Activated CD4-positive, alpha-beta T cell treated with anti-CD3 and anti-CD28 coated beads, Interleukin-2, Interleukin-6, amounts not matched to agents 100 ng/mL and 50 ng/mL, durations not matched to agents 16 hours and 8 hours (primary cell): ENCODE data around the gene RPH3AL.
"Not testable (repeated sequence)": the region's sequence is repeated elsewhere in the genome, so short reads cannot be mapped to it uniquely, and the experiment has no call there.

Source experiments
- DNase-seq: peaks from one replicate; pipeline ENCODE4 v3.0.0-alpha.2; 2020

RPH3AL gene

DNA sequence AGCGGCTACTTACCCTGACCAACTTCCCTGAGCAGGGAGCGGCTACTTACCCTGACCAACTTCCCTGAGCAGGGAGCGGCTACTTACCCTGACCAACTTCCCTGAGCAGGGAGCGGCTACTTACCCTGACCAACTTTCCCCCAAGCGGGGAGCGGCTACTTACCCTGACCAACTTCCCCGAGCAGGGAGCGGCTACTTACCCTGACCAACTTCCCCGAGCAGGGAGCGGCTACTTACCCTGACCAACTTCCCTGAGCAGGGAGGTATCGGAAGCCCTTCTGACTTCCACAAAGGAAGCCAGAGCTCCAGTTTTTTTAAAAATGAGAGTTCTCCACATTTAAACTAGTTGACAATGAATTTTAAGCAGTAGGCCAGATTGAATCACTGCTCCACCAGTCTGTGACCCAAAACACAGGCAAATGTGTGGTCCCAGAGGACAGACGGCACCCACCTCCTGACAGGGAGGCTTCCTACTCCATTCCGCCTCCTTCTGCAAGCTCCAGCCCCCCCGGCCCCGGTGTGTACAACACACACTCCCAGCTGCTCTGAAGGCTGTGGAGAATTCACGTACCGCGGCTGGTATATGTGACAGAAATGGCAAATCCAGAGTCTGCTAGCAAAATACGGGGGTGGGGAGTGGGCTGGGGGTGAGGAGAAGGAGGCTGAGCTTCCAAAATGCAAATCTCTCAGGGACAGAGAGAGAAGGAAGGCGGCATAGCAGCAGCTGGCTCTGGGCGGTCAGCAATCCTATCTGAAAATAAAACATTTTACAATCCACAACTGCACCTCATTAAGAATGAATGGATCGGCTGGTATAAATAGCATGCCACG, 118.2 kb downstream of the RPH3AL start:
- not testable (repeated sequence) for DNase-seq

DNA sequence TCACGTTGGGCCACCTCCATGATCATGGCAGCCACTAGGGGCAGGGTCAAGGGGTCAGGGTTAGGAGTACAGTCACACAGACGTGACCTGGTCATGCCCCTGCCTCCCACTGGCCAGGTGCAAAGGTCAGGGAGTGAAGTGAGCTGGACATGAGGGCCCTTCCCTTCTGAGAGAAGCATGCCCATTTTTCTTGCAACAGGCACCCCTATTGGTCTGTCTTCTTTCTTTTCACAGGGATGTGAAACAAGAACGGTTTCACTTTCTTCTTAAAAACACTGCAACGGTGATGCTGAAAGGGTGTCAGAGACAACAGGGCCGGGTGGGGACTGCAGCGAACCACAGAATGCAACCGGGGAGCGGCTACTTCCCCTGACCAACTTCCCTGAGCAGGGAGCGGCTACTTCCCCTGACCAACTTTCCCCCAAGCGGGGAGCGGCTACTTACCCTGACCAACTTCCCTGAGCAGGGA, 119.1 kb downstream of the RPH3AL start:
- no peak for DNase-seq

DNA sequence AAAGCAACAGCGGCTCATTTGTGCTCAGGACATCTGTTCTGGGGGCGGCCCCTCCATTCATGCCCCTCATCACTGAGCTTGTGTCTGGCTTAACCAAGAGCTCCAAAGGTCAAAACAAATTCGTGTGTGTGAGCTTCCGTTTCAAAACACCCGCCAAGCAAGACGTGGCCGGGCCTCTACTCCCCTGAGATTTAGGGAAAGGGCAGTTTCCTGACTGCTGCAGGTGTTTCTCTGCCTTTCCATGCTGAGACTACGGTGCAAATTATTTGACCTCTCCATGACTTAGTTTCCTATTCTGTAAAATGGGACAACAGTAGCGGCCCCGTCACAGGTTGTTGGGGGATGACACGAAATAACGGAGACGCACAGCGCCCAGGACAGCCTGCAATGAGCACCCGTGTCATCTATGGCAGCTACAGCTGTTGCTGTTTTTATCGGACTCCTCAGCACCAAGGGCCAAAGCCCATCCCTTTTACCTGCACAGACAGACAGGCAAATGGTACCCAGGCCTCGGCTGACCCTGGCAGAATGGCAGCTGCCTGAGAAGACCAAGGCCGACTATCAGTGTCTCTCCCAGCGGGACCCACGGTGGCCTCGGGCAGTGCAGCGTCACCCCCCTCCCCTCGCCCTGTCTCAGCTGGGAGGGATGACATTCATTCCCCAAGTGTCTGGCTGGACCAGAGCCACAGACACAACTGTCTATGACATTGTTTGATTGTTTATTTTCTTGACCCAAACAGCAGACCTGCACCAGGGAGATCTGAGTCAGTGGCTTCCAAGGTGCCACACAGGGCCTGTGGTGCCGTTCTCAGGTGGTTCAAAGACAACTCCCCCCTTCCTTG, 120.4 kb downstream of the RPH3AL start:
- no peak for DNase-seq

DNA sequence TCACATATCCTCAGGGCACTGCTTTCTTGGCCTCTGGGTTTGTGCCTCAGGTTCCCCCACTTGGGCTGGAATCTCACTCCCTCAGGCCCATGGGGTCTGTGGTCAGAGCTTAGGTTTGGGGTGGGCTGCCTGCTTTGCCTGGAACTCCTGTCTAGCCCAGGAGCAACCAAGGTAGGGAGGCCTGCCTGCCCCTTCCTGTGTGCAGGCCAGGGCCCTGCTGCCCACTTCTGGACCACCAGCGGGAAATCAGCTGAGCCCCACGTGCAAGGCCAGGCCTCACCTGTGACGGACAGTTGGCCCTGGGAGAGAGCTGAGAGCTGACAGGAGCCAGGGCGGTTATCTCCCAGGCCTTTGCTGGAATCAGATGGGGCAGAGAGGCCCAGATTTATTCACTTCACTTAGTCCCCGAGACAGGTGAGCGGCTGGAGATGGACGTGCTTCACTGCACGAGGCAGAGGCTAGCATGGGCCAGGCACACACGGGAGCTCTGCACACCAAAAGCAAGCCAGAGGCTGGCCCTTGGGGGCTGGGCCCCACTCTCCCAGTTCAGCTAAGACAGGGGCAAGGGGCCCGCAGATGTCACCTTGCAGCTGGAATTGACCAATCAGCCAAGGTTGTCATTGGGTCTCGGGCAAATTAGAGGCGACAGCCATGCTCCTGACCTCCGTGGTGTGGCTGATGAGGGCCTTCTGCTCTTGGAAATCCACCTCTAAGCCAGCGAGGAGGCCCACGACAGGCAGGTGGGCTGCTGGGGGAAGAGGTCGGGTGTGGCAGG, 121.2 kb downstream of the RPH3AL start:
- no peak for DNase-seq

DNA sequence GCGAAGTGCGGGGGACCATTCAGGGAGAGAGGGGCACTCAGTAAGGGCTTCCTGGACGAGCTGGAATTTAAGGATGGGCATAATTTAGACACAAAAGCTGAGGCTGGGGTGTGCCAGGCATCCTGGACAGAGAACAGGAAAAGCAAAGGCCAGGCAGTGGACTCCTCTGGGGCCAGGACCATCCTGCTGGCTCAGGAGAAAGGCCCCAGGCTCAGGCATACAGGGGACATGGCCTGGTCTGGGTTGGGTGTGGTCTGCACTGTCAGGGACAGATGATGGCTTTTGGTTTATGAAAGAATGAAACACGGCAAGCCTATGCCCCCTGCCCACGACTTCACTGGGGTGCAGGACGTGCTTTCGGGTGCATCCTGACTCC, 122.2 kb downstream of the RPH3AL start:
- DNase-seq: no peak

GRCh38 chr17:229709-230394, 122.8 kb downstream of the RPH3AL start:
- no peak for DNase-seq

DNA sequence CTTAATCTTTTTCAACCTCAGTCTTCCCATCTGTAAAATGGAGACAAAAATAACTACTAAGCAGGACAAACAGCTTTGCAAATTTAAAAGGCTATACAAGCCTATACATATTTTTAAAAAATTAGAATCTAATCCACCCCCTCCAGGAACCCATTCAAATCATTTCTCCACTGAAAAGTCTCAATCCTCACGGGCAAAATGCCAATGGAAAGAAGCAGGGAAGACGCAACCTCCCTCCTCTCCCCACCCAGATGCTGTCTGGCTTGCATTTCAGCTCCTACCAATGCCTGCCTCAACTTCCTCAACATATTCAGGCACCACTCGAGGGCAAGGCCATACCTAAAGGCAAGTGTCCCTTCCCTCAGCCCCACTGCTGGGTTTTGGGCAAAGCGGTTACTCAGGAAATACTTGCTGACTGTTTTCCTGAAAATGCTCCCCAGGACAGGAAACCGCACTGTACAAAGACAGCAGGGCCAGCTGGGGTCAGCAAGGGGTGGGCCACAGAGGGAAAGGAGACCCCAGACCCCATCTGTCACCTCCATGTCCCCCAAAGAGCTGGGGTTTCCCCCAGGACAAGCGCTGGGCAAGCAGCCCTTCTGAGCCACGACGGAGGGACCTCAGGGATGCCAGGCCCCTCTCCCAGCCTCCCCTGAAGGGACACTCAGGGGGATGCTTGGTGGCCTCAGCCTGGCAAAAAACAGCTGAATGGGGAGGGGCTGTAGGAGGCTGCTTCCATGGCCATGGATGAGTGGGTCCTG, 123.5 kb downstream of the RPH3AL start:
- no peak for DNase-seq

- no peak for DNase-seq
Observed at GRCh38 chr17:227946-228615, 124.5 kb downstream of the RPH3AL start.

- DNase-seq: no peak
Observed at GRCh38 chr17:227078-227945, 125.3 kb downstream of the RPH3AL start.

- no peak for DNase-seq
Observed at GRCh38 chr17:226108-227077, 126.2 kb downstream of the RPH3AL start.

- DNase-seq: no peak
Observed at GRCh38 chr17:225551-225950, 127.1 kb downstream of the RPH3AL start.

- not testable (repeated sequence) for DNase-seq
Observed at GRCh38 chr17:224576-224975, 128.0 kb downstream of the RPH3AL start.

GRCh38 chr17:223723-224471, 128.7 kb downstream of the RPH3AL start:
- no peak for DNase-seq

DNA sequence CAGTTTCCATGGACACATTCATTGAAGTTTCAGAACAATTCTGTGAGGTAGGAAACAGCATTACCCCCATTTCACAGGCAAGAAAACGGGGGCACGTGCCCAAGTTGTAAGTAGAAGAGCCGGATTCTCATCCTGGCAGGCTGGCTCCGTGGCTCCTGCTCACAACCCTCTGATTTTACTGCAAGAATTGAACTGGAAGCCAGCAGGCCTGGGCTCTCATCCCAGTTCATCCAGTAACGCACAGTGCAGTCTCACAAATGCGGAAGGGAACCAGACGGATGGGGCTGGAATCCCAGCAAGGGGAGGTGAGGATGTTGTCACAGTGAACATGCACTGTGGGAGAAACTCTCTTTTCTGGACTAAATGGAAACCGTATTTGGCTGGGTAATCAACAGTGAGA, 130.4 kb downstream of the RPH3AL start:
- no peak for DNase-seq

GRCh38 chr17:219696-220095, 132.9 kb downstream of the RPH3AL start:
- no peak for DNase-seq

DNA sequence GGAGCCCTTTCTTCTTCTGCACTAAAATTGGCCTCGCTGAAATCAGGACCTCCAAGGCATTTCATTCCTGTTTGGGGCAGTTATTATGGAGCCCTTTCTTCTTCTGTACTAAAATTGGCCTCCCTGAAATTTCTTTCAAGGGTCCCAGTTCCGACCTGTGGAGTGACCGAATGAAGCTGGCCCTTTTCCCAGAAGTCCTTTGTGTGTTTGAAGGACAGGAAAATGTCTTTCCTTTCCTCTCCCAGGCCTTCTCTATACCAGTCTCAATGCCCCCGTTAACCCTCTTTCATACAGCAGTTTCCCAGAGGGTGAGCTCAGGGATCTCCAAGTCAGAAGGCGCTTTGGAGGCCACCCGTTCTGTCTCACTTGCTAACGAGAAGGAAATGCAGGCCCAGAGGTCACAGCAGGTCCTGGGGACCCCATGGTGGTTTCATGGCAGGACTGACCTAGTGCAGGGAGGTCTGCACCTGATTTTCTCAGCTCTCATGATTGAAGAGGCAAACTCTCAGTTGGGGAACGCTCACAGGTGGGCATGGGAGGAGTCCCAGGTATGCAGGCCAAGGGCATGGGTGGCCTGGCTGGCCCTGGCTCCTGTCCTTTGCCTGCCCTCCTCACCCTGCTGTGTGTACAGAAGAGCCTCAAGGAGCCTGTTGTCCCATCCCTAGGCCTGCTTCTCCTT, 134.0 kb downstream of the RPH3AL start:
- no peak for DNase-seq

GRCh38 chr17:216625-217024, 136.0 kb downstream of the RPH3AL start:
- no peak for DNase-seq
